HG03135 (cell line): ENCODE measurements around the gene EFNA2.
A peak's percentile ranks its signal among the peaks of the same experiment; 100 is the strongest.

ENCODE experiments used
- ATAC-seq: cut with Tn5 transposase; IDR thresholded peaks from one replicate; pipeline ENCODE4 v1.9.1; 2021; ENCODE audit warnings: mild to moderate bottlenecking, moderate library complexity; ENCODE audit not compliant: unreplicated experiment

Gene EFNA2

DNA sequence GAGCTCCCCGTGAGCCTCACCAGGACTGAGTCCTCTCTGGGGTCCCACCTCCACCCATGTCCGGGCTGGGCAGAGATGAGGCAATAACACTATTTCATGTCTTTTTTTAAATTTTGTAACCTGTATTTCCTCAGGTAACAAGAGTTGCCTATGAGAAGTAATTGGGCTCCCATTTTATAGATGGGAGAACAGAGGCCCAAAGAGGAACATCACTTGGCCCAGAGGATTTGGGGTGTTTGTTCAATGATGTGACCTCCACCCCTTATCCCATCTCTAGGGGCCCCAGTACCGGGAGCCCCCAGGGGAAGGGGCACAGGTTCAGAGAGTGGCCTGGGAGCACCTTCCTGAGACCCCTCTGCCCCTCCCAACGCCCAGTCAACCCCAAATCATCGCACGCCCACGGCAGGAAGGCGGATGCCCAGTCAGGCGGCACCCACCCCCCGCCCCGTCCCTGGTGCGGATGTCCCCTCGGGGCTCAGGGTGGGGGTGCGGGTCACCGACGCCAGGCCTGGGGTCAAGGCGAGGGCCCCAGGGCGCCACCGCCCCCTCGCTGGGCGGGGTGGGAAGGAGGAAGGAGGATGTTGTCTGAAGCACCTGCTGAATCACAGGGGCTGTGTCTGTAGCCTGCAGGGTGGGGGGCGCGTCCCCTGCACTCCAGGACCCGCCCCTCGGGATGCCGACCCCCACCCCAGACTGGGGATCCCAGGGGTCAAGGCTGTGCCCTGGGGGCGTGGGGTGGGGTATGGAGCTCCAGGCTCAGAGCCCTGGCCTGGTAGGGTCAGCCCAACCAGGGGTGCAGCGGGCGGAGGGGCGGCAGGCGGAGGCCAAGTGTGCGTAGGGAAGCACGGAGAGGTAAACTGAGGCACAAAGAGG lies 25.6 kb upstream of the EFNA2 start:
- no peak for ATAC-seq

DNA sequence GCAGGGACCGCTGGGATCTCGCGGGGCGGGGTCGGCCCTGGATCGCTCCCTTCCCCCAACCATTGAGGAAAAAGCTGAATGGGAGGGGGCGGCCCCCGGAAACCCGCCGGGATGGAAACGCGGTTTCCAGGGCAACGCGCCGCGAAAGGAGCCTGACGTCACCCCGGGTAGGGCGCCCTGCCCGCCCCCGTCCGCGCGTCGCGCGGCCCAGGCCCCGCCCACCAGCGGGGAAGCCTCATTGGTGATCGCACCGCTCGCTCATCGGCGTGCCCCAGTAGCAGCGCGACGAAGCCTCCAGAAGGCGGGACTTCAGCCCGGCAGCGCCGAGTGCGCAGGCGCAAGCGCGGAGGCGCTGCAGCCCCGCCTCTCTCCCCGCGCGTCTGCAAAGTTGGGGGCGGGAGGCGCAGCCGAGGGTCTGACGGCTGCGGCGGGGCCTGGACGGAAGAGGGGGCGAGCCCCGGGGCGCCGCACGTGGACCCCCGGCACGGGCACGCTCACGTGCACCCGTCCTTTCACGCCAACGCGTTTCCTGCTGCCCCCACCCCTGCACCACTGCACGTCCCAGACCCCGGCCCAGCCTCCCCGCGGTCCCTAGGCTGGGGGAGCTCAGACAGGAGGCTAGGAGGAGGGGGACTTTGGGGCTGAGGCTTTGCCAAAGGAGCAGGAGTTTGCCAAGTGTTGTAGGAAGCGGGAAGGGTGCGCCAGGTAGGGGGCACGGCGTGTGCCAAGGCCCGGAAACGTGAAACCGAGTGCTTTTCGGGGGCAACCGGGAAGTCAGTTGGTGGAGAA lies 24.7 kb upstream of the EFNA2 start:
- peak; percentile 40 for ATAC-seq

DNA sequence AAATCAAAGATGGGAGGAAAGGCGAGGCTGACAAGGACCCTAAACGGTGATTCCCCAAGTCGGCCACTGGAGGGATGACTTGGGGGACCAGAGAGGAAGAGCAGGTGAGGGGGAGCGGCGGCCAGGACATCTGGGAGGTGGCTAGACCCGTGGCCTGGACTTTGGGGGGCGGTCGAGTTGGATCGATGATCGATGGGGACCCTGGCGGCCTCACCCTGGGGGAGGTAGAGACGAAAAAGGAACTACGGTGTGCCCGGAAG lies 24.2 kb upstream of the EFNA2 start:
- no peak for ATAC-seq

DNA sequence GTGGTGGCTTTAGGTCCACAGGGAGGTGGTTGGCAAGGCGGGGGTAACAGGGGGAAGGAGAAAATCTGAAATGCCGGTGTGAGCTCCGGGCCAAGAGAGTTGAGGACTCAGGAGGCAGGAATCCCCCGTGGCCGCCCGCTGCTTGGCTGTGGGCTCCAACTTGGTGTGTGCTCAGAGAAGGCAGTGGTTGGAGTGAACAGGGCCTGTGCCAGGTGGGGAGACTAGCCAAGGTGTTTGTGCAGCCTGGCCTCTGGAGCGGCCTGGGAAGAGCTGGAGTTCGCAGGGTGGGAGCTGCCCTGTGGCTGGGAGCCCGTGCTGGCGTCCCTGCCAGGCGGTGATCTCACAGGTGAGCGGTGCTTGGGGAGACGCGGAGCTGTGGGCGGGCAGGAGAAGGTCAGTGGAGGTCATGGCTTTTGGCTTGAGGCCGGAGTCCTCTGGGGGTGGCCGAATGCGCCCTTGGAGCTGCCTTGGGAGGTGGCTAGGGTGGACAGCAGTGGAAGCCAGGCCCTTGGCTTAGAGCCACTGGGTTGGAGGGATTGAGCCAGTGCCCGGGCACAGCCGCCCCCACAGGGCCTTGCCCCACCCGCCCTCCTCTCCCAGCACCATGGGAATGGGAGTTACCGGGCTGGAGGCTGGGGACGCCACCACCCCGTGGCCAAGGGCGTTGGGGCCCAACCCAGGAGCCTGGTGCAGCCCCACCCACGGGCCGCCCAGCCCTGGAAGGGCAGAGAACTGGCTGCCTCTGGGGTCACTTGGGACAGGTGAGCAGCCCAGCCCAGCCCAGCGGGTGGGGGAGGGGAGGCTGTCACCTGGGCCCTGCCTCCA lies 23.7 kb upstream of the EFNA2 start:
- no peak for ATAC-seq

DNA sequence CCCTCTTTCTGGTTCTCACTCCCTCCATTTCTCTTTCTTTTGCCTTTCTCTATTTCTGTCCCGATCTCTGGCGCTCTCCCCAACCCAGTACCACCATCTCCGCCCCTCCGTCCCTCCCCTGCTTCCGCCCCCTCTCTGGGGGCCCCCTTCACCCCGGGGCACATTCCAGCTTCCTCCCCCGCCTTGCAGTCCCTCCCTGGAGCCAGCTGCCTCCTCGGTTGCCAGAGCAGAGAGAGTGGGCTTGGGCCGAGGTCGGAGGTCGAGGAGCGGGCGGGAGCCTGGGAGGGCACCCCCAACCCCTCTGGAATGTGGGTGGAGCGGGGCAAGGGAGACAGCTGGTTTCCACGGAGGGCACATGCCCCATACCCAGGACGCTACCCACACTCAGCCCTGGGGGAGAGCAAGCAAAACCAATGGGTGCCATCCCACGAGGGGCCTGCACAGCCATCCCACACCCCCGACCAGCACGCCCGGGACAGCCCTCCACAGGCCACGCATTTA lies 23.0 kb upstream of the EFNA2 start:
- no peak for ATAC-seq

DNA sequence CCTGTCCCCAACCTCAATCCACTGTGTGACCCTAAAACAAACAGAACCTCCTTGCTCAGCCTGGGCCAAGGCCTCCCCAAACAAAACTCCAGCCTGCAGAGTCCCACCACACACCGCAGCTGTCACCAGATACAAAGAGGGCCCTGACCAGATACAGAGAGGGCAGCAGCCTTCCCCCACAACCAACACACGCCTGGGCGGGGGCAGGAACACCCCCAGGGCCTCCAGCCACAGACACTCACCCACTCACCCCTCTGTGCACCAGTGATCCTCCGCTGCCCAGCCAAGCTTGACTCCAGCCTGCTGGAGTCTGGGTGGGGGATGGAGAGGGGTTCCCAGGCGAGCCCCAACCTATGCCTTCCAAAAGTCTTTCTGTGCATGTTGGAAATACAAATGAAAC lies 22.5 kb upstream of the EFNA2 start:
- no peak for ATAC-seq

DNA sequence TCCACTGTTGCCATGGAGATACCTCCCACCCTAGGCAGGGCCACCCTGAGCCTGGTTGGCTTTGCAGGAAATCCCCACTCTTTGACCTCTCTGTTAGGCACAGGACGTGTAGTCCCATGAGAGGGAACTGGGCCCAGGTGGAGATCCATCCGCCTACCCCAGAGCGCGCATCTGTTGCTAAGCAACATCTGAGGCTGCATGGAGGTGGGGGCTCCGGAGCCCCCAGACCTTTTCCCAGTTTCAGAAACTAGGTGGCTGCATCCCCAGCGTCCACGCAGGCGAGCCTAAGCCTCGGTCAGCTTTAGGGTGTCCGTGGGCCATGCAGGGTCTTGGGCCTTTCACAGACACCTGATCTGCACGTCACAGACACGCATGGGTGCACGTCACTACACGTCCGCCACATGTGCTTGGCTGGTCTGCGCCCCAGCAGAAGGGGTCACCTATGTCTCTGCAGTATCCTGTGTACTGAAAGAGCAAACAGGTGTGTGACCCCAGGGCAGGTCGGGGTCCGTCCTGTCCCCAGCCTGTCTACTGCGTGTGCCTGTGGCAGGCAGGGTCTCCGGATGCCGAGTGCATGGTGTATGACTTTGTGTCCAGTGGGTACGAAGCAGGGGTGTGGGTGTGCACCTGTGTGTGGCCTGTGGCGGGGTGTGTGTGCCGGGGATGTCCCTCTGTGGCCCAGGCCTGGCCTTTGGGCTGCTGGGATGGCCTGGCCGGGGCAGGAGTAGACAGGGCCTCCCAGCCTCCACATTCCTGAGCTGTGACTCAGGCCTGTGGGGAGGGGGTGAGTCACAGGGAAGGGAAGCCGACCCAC lies 20.7 kb upstream of the EFNA2 start:
- ATAC-seq, result no peak

DNA sequence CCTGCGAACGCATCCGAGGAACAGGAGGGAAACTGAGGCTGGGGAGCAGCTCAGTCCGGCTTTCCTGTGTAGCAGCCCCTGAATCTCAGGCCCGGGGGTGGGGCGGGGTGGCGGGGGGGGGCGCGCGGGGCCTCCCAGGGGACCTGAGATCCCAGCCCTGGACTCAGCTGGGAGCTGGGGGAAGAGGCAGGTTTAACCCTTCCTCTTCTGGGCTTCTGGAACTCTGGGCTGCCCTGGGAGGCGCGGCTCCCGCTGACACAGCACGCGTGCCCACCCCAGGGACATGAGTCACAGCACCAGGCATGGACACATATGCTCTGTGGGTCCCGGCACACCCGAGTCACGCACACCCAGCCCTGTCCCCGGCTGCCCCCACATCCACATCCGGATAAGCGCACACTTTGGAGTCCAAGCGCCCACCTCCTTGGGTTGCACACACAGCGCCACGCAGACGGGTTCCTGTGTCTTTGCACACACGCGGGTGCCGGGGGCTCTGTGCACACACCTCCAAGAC lies 20.0 kb upstream of the EFNA2 start:
- ATAC-seq, result no peak

DNA sequence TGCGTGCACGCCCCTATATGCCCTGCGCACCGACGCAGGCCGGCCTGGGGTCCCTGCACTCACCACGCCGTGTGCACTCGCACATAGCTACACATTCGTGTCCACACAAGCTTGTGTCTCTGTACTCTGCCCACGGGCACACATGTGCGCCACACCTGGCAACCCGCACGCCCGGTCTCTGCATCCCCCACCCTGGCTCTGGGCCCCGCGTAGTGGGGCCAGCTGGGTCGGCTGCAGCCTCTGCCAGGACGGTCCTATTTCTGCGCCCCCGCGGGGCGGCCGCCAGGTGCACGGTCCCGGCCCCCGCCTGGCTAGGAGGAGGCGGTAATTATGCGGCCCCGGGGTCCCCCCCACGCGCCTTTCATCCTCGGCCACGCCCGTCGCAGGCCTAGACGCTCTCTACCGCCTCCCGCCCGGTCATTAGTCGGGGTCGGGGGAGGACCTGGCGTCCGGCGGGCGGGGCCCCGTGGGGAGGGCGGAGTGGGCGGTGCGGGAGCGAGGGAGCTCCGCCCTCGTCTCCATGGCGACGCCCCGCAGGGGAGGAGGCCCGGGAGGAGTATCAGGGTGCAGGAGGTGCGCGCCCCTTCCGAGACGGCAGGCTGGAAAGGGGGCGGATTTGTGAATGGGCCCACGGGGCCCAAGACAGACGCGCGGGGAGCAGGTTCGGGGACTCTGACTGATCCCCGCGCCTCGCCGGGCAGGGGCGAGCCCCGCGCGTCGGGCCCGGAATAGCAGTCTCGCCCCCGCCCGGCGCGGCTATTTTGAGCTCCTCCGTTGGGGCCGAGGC lies 19.4 kb upstream of the EFNA2 start:
- peak; percentile 32 for ATAC-seq

DNA sequence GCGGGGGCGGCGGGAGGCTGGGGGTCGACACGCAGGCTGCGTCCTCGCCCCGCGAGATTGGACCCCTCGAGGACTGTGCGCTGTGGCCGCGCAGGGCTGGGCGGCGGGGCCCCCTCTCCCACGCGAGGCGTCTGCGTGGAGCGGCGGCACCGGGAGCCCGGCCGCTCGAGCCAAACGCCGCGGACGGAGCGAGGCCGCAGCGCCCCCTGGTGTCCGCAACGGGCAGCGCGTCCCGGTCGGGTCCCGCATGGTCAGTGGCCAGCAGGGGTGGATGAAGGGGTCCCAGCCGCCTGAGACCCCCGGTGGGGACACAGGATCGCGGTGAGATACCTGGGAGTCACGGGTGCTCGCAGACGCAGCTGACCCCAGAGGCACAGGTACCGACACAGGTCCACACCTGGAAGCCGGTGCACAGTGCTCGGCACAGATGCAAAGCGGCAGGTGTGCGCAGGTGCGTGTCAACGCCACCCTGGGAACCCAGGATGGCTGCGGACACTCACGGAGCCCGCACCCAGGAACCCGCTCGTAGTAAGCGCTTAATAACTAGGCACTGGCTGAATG lies 18.7 kb upstream of the EFNA2 start:
- peak; percentile 13 for ATAC-seq

DNA sequence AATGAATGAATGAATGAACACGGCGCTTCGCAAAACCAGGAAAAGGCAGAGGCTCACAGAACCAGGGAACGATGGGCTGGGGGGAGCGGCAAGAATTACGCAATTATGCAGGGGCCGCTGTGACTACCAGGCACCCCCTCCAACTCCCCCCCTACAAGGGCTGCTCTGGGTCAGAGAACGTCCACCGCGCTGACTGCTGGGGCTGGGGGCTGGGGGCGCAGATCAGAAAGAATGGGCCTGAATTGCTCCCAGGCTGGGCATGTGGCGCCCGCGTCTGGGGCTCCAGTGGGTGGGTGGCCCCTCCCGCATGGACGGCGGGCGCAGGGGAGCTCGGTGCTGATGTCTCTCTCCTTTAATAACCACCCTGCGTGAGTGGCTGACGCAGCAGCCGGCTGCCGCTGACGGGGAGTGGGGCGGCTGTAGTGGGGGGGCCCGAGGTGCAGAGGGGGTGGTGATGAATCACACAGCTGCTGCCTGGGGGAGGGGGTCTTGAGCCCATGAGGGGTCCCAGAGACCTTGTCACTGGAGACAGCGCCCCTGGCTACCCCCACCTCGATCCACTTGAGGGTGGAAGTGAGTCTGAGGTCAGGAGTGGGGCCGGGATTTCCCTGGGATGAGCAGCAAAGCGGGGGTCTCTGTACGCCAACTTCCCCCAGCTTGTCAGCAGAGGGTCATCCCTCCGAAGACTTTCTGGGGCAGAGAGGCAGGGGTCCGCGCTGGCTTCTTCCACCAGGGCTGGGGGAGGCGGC lies 18.0 kb upstream of the EFNA2 start:
- ATAC-seq, result no peak

DNA sequence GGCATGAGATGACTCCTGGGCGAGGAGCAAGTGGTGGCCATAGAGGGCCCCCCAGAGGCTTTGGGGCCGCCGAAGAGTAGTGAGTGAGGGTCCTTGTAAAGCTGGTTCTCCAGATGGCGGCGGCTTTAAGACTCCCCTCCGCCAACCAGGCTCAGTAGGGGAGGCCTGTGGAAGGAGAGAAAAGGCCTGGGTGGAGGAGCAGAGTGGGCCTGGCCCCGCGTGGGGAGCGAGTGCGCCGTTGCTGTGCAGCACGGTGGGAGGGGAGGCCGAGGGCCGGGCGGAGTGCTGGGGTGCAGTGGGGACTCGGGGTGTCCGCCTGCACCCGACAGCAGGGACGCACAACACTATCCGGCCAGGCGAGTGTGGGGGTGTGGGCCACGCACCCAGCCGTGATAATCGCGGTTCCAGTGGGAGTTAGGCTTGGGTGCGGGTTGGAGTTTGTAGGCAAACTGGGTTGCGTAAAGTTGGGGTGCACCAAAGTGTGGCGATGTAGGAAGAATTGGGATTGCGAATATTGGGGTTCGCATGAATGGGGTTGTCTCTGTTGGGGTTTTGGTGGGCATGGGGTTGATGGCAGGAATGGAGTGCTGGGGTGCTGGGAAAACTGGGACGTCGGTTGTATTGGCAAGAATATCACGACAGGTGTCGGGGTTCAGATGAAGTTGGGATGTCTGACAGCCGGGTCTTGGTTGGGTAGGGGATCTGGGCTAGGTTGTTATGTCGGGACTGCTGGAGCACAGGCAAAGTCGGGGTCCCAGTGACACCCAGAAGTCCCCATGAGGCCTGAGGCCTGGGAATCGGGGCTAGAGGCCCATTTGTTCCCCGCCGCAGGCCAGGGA lies 17.2 kb upstream of the EFNA2 start:
- ATAC-seq, result no peak

DNA sequence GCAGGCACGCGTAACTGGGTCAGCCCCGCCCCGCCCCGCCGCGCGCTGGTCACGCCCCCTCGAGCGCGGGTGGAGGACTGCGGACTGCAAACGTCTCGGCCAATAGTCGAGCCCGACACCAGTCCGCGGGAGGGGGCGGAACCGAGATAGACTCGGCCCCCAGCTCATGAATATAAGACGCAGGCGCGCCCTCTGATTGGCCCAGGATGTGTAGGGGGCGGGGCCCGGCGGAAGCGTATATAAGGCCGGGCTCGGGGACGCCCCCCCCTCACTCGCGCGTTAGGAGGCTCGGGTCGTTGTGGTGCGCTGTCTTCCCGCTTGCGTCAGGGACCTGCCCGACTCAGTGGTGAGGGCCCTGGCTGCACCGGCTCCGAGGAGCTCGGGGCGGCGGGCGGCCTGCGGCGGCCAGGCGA lies 16.6 kb upstream of the EFNA2 start, which contains the start of gene CIRBP:
Gene CIRBP, plus strand, starts transcription at position 268 of the 413 bp plus-strand sequence. CDS start 1,602 bp downstream, outside the sequence.
- peak; percentile 47 for ATAC-seq

DNA sequence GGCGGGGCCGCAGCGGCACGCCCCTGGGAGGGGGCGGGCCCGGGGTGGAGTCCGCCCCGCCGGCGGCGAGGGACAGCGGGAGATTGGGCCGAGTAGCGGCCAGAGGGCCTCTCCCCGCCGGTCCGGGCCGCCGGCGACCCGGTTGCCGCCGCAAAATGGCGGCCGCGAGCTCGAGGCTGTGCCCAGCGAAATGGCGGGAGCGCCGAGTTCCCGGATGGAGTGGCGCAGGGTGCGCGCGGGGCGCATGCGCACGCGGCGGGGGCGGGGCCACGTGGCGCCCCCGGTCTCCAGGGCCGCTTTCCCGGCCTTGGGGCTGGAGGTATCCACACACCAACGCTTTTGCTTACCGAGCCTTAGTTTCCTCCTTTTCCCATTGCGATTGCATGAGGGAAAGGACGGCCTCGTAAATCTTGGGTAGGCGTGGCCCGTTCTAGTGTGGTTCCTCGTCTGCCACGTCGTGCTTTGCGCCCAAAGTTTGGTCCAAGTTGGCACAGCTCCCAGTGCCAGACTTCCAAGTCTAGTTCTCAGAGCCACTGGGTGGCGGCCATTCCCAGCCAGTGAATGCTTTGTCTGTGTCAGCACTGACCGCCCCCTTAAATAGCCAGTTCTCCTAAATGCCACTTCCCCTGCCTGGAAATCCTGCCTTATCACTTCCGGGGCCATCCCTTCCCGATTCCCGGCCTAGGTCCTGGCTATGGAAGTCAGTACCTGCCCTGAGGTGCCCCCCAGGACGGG lies 16.0 kb upstream of the EFNA2 start:
- peak; percentile 20 for ATAC-seq

DNA sequence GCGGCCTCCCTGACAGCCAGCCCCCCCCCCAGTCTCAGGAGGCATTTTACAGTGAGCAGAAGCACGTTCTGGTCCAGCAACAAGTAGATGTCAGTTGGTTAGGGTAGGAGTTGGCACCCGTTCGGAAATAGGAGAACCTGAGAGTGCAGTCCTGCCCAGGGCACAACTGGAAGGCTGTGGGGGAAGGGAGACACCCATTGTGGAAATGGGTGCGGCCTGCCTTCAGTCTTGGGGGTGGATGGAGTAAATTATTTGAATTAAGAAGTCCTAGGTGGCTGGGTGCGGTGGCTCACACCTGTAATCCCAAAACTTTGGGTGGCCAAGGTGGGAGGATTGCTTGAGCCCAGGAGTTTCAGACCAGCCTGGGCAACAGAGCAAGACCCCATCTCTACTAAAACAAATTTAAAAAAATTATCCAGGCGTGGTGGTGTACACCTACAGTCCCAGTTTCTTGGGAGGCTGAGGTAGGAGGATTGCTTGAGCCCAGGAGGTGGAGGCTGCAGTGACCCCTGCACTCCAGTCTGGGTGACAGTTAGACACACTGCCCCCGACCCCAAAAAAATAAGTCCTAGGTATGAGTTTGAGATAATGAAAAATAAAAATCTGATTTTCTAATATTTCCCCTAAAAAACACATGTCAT lies 15.3 kb upstream of the EFNA2 start:
- no peak for ATAC-seq

DNA sequence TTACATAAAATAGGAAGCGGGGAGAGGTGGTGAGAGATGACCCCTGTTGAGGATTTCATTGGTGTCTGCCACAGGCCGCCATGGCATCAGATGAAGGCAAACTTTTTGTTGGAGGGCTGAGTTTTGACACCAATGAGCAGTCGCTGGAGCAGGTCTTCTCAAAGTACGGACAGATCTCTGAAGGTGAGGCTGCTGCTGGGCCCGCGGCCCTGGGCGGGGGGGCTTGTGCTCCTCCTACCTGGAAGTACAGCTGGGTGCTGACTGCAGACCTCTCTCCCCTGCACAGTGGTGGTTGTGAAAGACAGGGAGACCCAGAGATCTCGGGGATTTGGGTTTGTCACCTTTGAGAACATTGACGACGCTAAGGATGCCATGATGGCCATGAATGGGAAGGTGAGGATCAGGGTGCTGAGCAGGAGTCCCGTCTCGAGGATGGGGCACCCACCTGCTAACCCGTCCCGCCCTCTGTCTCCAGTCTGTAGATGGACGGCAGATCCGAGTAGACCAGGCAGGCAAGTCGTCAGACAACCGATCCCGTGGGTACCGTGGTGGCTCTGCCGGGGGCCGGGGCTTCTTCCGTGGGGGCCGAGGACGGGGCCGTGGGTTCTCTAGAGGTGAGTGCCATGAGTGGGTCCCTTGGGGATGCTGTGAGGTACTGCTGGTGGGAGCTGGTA lies 14.7 kb upstream of the EFNA2 start:
- no peak for ATAC-seq
